KOPT-K1 (cell line): Measurements from ENCODE around the gene MORN1.

Experiments
- H3K27ac ChIP-seq: fragments of 200-600 bp; sonication (generic); 2 replicates; pipeline ENCODE4 v1.5.1; 2016; ENCODE audit warnings: antibody characterized with exemption, mild to moderate bottlenecking, low read depth, low read length; ENCODE audit not compliant: poor library complexity, severe bottlenecking
- H3K36me3 ChIP-seq: fragments of 200-600 bp; sonication (generic); 2 replicates; pipeline ENCODE4 v1.5.1; 2017; ENCODE audit warnings: antibody characterized with exemption, mild to moderate bottlenecking, low read length, moderate library complexity; ENCODE audit not compliant: insufficient read depth
- H3K9me3 ChIP-seq: fragments of 200-600 bp; sonication (generic); 2 replicates; pipeline ENCODE4 v1.5.1; 2017; ENCODE audit warnings: antibody characterized with exemption, low read length, mild to moderate bottlenecking; ENCODE audit not compliant: insufficient read depth, poor library complexity, severe bottlenecking

The MORN1 gene

DNA sequence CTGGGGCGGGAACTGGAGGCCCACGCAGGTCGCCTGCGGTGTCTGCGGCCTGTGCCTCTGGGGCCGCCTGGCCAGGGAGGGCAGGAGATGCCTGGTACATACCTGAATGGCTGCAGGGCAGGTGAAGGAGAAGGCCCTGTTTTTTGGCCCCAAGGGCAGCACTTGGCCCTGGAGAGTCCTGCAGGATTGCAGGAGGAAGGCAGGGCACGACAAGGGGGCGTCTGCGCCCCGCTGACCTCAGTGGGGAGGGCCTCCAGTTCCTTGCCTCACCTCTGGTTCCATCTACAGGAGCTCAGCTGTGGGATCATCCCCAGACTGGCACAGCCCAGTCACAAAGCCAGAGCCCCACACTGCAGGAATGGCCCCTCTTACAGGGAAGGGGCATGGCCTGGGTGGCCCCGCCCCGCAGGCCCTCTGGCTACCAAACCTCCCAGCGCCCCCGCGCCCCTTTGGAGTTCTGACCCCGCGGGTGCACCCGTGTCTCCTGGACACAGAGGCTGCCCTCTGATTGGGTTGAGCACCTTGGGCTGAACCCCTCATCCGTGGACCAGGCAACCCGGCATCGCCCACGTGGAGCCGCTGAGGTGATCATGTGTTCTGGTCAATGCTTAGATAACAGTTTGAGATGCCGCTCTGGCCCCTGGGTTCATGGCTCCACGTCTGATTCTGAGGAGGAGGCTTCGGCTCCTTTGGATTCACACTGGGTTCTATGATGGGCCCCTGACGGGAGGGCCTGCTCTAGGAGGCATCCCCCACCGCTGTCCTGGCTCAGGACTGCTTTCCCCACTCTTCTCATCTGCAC lies 22.3 kb upstream of the MORN1 start:
- Histone ChIP-seq H3K9me3 (no peaks in the 10 kb centered on the region), H3K36me3 (peaks cover under 1% of the 10 kb centered on the region; the same call in 1 of the 2 replicates), H3K27ac (peak overlapping the region; percentile 67)

DNA sequence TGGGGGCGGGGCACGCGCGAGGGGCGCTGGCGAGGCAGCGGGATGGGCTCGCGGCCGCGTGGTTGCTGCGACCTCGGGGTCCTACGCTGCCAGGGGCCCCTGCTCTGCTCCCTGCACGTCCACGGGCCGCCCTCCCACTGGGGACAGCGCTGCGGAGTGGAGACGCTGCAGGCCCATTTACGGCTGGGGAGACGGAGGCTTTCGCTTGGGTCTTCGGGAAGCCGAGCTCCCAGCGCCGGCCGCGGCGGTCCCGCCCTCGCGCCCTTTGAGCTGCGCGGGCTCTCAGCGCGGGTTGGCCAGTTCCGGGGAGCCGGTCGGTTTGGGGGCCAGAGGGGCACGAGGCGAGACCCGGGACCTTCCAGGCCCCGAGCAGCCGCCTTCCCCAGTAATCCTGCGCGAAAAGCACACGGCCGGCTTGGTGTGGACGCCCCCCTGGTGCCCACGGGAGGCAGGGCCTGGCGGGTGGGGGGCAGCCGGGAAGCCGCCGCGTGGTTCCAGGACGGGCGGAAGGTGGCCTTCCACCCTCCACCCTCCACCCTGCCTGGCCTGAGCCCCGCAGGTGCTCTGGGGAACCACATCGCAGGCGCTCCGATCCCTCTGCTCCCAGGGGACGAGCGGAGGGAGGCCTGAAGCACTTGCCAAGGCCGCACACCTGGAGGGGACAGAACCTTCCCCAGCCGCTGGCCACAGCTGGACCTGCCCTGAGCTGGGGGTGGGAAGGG lies 21.6 kb upstream of the MORN1 start:
- Histone ChIP-seq H3K36me3 (peaks cover 7% of the 10 kb centered on the region; the same call in 1 of the 2 replicates), H3K9me3 (no peaks in the 10 kb centered on the region), H3K27ac (peak overlapping the region; percentile 67)

DNA sequence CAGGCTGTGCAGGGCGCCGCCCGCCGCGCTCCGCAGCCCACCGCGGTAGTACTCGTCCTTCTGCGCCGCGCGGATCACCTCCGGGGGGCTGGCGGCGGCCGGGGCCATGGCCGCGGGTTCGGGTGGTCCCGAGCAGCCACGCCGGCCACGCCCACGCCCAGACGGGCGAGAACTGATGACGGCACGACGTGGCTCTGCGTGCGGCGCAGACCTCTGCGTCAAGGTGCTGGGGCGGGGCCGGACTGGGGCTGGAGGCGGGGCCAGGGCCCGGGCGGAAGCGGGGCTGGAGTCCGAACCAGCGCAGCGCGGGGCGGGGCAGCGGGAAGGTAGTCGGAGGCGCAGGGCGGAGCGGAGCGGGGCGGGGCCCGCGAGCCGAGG lies 21.0 kb upstream of the MORN1 start, which contains the start of gene PEX10:
Gene PEX10 (minus strand): TSS at position 170 of the 378 bp plus-strand sequence. CDS start 62 bp downstream, at position 108.
- Histone ChIP-seq H3K9me3 (no peaks in the 10 kb centered on the region), H3K27ac (peak within 1 kb of the TSS; percentile 67), H3K36me3 (peaks cover 11% of the 10 kb centered on the region; the same call in 1 of the 2 replicates)

DNA sequence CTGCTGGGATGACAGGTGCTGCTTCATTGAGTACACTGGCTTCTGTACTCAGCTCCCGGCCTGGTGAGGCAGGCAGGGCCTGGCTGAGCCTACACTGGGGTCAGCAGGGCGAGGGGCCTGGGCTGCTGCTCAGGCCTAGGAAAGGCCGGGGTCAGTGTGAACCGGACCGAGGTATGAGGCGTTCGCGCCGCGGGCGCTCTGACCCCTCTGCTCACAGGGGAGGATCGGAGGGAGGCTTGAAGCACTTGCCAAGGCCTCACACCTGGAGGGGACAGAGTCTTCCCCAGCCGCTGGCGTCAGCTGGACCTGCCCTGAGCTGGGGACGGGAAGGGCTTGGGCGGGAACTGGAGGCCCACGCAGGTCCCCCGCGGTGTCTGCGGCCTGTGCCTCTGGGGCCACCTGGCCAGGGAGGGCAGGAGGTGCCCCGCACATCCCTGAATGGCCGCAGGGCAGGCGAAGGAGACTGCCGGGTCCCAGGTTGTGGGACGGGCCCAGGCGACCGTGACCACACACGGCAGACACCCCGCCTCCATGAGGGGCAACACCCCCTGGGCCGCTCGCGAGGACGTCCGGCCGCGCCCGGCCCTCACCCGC lies 20.5 kb upstream of the MORN1 start:
- Histone ChIP-seq H3K9me3 (no peaks in the 10 kb centered on the region), H3K36me3 (peaks cover 16% of the 10 kb centered on the region; the same call in 1 of the 2 replicates), H3K27ac (peak overlapping the region; percentile 67)

DNA sequence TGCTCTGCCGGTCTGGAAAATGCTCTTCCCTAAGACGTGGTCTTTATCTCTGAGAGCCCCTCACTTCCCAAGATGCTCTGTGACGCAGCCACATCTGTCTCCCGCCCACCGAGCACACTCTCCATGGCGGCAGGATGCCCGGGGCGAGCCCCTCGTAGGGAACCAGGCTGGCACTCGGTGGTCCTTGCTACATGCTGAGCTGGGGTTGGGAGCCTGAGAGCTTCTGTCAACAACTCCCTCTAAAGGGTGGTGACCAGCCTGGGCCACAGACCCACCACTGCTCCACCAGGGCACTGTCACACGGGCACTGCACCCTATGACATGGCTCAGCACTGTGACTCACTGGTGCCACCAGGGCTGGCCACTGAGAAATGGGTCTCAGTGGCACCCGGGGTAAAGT lies 18.4 kb upstream of the MORN1 start:
- Histone ChIP-seq H3K36me3 (peaks cover 36% of the 10 kb centered on the region), H3K27ac (no peak overlapping the region)

DNA sequence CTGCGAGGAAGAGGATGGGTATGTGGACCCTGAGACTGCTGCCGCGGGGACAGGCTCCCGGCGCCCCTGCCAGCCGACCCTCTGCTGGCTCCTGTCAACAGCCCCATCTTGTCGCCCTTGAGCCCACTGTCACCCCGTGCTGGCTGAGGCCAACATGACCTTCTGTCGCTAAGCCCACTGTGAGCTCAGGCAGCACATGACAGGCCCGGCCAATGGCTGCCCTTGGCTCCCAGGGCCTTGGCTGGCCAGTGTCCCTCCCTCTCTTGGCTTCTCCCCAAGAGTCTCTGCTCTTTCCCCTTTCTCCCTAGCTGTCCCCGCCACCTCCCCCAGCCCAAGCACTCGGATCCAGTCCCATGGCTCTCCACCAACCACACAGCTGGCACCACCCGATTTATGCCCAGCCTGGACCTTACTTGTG lies 17.5 kb upstream of the MORN1 start:
- Histone ChIP-seq H3K36me3 (peaks cover 45% of the 10 kb centered on the region), H3K27ac (no peak overlapping the region), H3K9me3 (no peaks in the 10 kb centered on the region)

More for the DNA sequence above, 18.4 kb upstream of the MORN1 start:
- H3K9me3 ChIP-seq, result no peaks in the 10 kb centered on the region

DNA sequence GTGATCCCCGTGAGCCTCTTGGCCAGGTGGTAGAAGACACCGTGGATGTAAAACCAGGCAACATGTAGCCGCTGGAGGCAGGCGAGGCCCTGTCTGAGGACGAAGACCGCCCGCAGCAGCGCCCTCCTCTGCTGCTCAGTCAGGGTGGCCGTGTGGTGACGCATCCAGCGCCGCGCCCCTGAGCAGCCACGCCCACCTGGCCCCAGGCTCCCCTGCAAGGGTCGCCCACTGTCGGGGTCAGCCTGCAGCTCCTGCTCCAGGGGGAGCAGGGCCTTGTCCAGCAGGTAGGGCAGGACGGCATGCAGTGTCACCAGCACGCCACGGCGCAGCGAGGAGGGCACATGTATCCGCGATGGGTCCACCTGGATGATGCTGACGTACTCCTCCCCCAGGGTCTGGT lies 17.1 kb upstream of the MORN1 start:
- peaks cover 49% of the 10 kb centered on the region for H3K36me3 ChIP-seq
- H3K27ac ChIP-seq, result no peak overlapping the region
- H3K9me3 ChIP-seq, result no peaks in the 10 kb centered on the region

DNA sequence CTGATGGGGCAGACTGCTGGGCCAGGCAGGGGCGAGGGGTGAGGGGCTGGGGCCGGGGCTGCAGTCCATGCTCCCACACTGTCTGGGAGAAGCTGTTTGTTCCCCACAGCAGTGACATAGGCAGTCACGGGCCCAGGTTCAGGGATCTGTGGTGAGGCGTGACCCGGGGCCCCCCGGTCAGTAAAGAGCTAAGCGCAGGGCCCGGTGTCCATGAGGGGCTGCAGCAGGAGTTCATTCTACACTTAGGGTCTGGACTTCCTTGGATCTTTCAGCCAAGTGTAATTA lies 16.6 kb upstream of the MORN1 start:
- Histone ChIP-seq H3K9me3 (no peaks in the 10 kb centered on the region), H3K36me3 (peaks cover 54% of the 10 kb centered on the region), H3K27ac (no peak overlapping the region)

DNA sequence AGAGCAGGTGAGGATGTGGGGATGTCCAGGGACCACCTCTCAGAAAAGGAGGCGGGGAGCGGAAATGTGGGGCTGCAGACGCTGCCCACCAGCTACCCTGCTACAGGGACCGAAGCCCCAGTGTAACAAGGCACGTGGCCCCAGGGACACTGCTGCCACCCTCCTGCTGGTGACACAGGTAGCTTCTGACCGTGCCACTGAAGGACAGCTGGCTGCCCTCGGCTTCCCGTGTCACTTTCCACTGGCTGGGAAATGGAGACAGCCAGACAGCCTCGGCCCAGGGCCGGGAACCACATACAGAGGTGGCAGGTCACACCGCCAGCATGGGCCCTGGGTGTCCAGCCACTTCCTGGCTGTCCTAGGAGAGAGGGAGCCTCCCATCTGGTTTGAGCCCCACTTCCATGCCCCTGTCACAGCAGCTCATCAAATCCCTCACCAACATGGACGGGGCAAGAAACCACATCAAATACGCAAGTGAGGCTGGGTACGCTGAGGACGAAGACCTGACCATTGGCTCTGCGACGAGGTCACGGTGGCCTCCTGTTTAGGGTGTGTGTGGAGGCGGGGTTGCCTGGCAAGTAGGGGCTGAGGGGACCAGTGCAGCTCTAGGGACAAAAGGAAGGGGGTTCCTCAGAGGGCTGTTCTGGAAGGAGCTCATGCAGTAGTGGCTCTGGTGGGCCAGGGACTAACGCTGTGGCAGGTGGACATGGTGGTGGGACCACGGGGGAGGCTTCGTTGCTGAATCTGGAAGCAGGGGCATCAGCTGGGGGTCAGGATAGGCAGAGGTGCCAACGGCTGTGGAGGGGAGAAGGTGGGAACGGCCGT lies 16.0 kb upstream of the MORN1 start:
- no peak overlapping the region for H3K27ac ChIP-seq
- H3K36me3 ChIP-seq, result peaks cover 60% of the 10 kb centered on the region
- no peaks in the 10 kb centered on the region for H3K9me3 ChIP-seq

DNA sequence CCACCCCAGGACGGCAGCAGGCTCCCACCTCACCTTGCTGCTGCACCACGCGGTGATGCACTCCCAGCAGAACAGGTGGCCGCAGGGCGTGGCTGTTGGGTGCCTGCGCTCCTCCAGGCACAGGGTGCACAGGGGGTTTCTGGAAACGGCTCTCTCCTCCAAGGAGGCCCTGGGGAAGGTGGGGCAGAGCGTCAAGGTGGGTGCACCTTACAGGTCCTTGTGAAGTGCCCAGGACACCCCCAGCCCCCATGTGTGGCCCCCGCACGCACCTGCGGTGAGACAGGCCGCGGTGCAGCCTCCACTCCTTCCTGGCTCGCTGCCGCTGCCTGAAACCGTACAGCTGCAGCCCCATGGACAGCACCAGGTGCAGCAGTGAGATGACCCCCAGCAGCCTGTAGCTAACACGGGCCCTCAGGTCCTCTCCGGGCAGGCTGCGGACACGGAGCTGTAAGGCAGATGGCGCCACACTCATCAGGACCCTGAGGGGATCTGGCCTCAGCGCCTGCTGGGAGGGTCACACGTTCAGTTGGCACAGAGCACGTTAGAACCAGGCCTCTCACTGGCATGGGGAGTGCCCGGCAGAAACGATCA lies 15.2 kb upstream of the MORN1 start:
- Histone ChIP-seq H3K27ac (no peak overlapping the region), H3K36me3 (peaks cover 68% of the 10 kb centered on the region), H3K9me3 (no peaks in the 10 kb centered on the region)

DNA sequence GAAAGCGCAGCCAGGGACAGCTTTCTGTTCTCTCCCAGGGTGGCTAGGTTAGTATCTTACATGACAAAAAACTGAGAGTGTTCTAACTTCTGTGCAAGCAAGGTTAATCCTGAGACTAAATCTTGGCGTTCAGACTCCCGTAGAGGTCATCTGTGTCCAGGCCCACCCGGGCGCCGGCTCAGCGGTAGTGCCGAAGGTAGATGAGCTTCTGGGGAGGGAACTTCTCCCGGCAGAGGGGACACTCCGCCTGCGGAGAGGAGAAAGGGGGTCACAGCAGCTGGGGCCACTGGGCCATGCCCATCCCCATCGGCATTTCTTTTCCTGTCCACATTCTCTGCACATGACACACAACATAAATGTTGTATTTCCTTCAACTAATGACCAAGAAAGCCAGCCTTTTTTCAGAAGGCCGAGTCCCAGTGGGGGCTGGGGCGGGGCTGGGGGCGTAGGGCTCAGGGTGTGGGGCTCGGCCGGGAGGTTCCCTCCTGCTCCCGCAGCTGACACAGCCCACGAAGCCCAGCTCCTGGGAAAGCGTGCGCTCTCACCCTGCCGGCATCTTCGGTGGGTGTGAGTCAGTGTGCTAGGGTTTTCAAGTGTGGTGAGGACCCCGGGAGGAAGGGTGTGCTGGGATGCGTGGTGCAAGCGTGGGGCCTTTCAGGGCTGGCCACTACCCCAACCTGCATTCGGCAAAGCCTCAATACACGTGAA lies 14.4 kb upstream of the MORN1 start:
- Histone ChIP-seq H3K27ac (no peak overlapping the region), H3K36me3 (peaks cover 73% of the 10 kb centered on the region), H3K9me3 (no peaks in the 10 kb centered on the region)

DNA sequence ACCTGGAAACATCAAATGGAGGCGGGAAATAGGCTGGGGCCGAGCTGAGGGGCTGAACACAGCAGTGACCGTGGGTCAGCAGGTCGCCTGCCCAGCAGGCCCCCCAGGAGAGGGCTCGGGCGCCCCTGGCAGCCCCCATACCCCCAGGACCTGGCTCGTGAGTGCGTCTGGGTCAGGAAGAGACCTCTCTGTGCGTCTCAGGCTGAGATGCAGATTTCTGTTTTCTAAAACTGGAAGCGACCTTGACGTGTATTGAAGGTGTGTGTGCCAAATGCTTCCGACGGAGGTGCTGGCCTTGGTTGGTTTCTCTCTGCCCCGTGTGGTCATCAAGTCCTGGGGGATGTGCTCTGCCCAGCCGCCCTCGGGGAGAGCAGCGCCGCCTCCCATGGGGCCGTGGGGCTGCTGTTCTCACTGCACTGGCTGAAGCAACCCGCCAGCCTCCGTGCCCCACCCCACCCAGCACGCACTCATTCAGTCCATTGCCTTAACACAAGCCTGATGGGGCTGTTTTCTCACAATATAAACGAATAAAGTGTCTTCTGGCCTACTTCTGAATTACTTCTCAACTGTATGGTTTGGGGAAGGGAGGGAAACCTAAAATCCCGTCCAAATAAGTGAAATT lies 13.6 kb upstream of the MORN1 start:
- no peaks in the 10 kb centered on the region for H3K9me3 ChIP-seq
- H3K36me3 ChIP-seq, result peaks cover 81% of the 10 kb centered on the region
- H3K27ac ChIP-seq, result no peak overlapping the region

DNA sequence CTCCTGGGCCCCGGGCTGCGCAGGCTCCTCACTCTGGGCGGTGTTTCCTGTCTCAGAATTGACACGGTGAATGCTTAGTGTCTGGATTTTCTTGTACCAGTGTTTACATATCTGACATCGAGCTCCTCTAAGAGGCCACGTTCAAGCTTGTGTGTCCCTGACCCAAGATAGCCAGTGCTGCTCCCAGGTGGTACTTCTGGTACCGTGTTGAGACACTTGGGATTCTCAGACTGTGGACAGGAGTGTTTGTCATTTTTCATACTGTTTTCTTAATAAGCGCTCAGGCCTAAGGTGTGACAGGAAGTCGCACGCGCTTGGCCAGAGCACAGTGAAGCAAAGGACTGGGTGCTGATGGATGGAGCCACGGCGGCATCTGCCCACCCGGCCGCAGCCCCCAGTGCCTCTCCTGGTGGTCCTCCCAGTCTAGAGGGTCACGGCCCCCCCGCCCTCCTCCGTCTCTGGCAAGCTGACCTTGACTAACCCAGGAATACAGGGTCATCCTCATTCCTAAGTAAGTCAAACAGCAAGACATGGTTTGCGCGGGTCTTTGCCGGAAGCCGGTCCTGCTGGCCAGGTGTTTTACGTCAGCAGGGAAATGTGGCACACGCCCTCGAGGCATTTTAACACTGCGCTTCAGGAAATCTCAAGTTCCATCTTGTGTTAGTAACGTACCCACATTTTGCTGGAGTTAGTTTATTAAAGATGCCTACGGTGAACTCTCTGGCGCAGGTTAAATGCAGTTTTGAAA lies 13.0 kb upstream of the MORN1 start:
- peaks cover 87% of the 10 kb centered on the region for H3K36me3 ChIP-seq
- H3K27ac ChIP-seq, result no peak overlapping the region
- no peaks in the 10 kb centered on the region for H3K9me3 ChIP-seq
